ENCODE data around the gene PLEKHG4B. TPM values are rescaled to one million over a fixed set of nuclear protein-coding genes. Genes with fewer than 3 reads are reported as not detected.

The PLEKHG4B gene
- total and polyA plus RNA-seq, 2 of the 8 experiments (the other 6 are each of a cell fraction or from before 2014, with no cell fraction given), result 31.1 to 43.6 TPM

- TF ChIP-seq CTCF (IDR thresholded peaks at IDR 0.05; ENCODE audit: control extremely low read depth in 1 of 3, insufficient read depth in 1 of 3, low read depth in 1 of 3, low read length in 3 of 3), result no peak
These were observed 62.9 kb downstream of the PLEKHG4B start (continued) for GRCh38 chr5:154826-155225.
